Retinal pigment epithelial cell (primary cell): ENCODE measurements around the gene NDP.
A peak's percentile ranks its signal among the peaks of the same experiment; 100 is the strongest.

Source experiments
- DNase-seq: peaks from one replicate; pipeline ENCODE4 v3.0.0-alpha.2; 2010; ENCODE audit warnings: low read depth
- H3K4me3 ChIP-seq: 2 replicates; pipeline ENCODE4 v1.5.1; 2011; ENCODE audit warnings: mild to moderate bottlenecking, low read length, control low read depth, moderate library complexity
- CTCF ChIP-seq: conservative IDR thresholded peaks from 2 replicates; pipeline ENCODE4 v1.5.1; 2011; ENCODE audit warnings: low read depth, low read length, control low read depth, inconsistent platforms

Gene NDP

GRCh38 chrX:43963726-43964125, 9.5 kb downstream of the NDP start:
- DNase-seq: no peak
- no peak overlapping the region for H3K4me3 ChIP-seq
- no peak for TF ChIP-seq CTCF

- no peak overlapping the region for H3K4me3 ChIP-seq
- no peak for TF ChIP-seq CTCF
- DNase-seq: no peak
These were observed 10.6 kb downstream of the NDP start for GRCh38 chrX:43962636-43963035.

GRCh38 chrX:43961699-43962098, 11.5 kb downstream of the NDP start:
- no peak for DNase-seq
- TF ChIP-seq CTCF: peak; percentile 33

GRCh38 chrX:43958529-43958928, 14.7 kb downstream of the NDP start:
- no peak overlapping the region for H3K4me3 ChIP-seq
- TF ChIP-seq CTCF: peak; percentile 65
- peak; percentile 43 for DNase-seq

More at GRCh38 chrX:43961699-43962098, 11.5 kb downstream of the NDP start:
- no peak overlapping the region for H3K4me3 ChIP-seq

GRCh38 chrX:43956034-43956433, 17.2 kb downstream of the NDP start:
- H3K4me3 ChIP-seq: no peak overlapping the region
- no peak for DNase-seq
- no peak for TF ChIP-seq CTCF

- no peak overlapping the region for H3K4me3 ChIP-seq
- no peak for TF ChIP-seq CTCF
- DNase-seq: no peak
These were observed 20.0 kb downstream of the NDP start for GRCh38 chrX:43953218-43953617.

- no peak overlapping the region for H3K4me3 ChIP-seq
- no peak for DNase-seq
- peak; percentile 53 for TF ChIP-seq CTCF
These were observed 23.5 kb downstream of the NDP start for GRCh38 chrX:43949669-43950068.
